Left renal cortex interstitium (tissue), 4 donors: Measurements from ENCODE around the gene PPP1R3F. TPM values are rescaled to one million over a fixed set of nuclear protein-coding genes. Genes with fewer than 3 reads are reported as not detected.

Experiments
- DNase-seq, 4 donors: peaks; one replicate each; pipeline ENCODE4 v3.0.0-alpha.2; 2013; ENCODE audit warnings: low read depth in 4 of 4, low spot score in 2 of 4, missing footprints in 1 of 4
- polyA plus RNA-seq, 4 donors: library from polyadenylated mRNA; unstranded; fragments of 120-200 nt; gene quantifications; one replicate each; pipeline ENCODE4 v1.2.1, GENCODE V29; 2013; ENCODE audit not compliant: insufficient read length in 4 of 4

Gene PPP1R3F
- 10 to 100 TPM in 1 of 4 donors, 1 to 10 TPM in 3; 6.1 to 10.5 (median 9.0) TPM for polyA plus RNA-seq

GRCh38 chrX:49269767-49270248, at the start of gene PPP1R3F:
Gene PPP1R3F, plus strand, starts transcription at chrX:49269793. Its CDS starts 77 bp downstream, at chrX:49269870.
- no peak for DNase-seq

- DNase-seq = no peak
Observed at GRCh38 chrX:49220100-49220499, 49.5 kb upstream of the PPP1R3F start.

GRCh38 chrX:49221868-49222267, 47.7 kb upstream of the PPP1R3F start:
- DNase-seq = no peak

GRCh38 chrX:49225858-49226257, 43.7 kb upstream of the PPP1R3F start:
- DNase-seq = no peak

- DNase-seq = no peak
Observed at GRCh38 chrX:49226946-49227345, 42.6 kb upstream of the PPP1R3F start.

GRCh38 chrX:49227726-49228125, 41.9 kb upstream of the PPP1R3F start:
- DNase-seq = no peak

GRCh38 chrX:49228185-49228584, 41.4 kb upstream of the PPP1R3F start:
- no peak for DNase-seq

- DNase-seq = no peak
Observed at GRCh38 chrX:49230500-49231232, 38.9 kb upstream of the PPP1R3F start.

- DNase-seq = no peak
Observed at GRCh38 chrX:49231333-49232000, 38.1 kb upstream of the PPP1R3F start.

GRCh38 chrX:49232525-49232924, 37.1 kb upstream of the PPP1R3F start:
- DNase-seq = no peak

GRCh38 chrX:49233176-49233575, 36.4 kb upstream of the PPP1R3F start, which contains the start of gene CACNA1F:
Gene CACNA1F, minus strand, starts transcription at chrX:49233340. Its CDS starts 31 bp downstream, at chrX:49233309.
- no peak for DNase-seq

- no peak for DNase-seq
Observed at GRCh38 chrX:49233887-49234555, 35.6 kb upstream of the PPP1R3F start.

- no peak for DNase-seq
Observed at GRCh38 chrX:49237060-49237459, 32.5 kb upstream of the PPP1R3F start.

- DNase-seq = no peak
Observed at GRCh38 chrX:49238735-49239134, 30.9 kb upstream of the PPP1R3F start.

GRCh38 chrX:49242545-49243066, 27.0 kb upstream of the PPP1R3F start:
- no peak for DNase-seq

- no peak for DNase-seq
Observed at GRCh38 chrX:49243166-49243565, 26.4 kb upstream of the PPP1R3F start.

- no peak for DNase-seq
Observed at GRCh38 chrX:49244207-49244606, 25.4 kb upstream of the PPP1R3F start.

GRCh38 chrX:49246541-49246940, 23.1 kb upstream of the PPP1R3F start:
- DNase-seq = no peak

GRCh38 chrX:49247346-49247745, 22.2 kb upstream of the PPP1R3F start:
- DNase-seq = no peak

GRCh38 chrX:49247916-49248811, 21.4 kb upstream of the PPP1R3F start:
- no peak for DNase-seq
